HG03280 (cell line): ENCODE results near the gene CSPG4.

ENCODE experiments used
- ATAC-seq: cut with Tn5 transposase; IDR thresholded peaks from one replicate; pipeline ENCODE4 v1.9.1; 2021; ENCODE audit warnings: mild to moderate bottlenecking, moderate library complexity; ENCODE audit not compliant: unreplicated experiment

CSPG4 gene

GRCh38 chr15:75625542-75626347 is 86.9 kb downstream of the CSPG4 start, which contains the start of gene SNUPN:
TSS of gene SNUPN (minus strand) at chr15:75625725. CDS start at chr15:75621051, 4,674 bp downstream.
- ATAC-seq: peak; percentile 84
